Activated naive CD8-positive, alpha-beta T cell treated with anti-CD3 and anti-CD28 coated beads, Interleukin-2, amount 50 U/mL, for 24 hours (primary cell): Measurements from ENCODE around the gene USP14.

ENCODE experiments used
- ATAC-seq: fragments of 150-1000 bp; cut with Tn5 transposase; one replicate; pipeline ENCODE4 v1.10.0; 2021
- DNase-seq: peaks from one replicate; pipeline ENCODE4 v3.0.0; 2021
- H3K27ac Mint-ChIP-seq: one replicate; pipeline ENCODE4 v1.8.0; 2021; ENCODE audit warnings: mild to moderate bottlenecking, mixed read lengths
- H3K27me3 Mint-ChIP-seq: one replicate; pipeline ENCODE4 v1.8.0; 2021; ENCODE audit warnings: mixed read lengths
- H3K36me3 Mint-ChIP-seq: one replicate; pipeline ENCODE4 v1.8.0; 2021; ENCODE audit warnings: low read depth, mixed read lengths
- H3K4me1 Mint-ChIP-seq: one replicate; pipeline ENCODE4 v1.8.0; 2021; ENCODE audit warnings: mixed read lengths
- H3K4me3 Mint-ChIP-seq: one replicate; pipeline ENCODE4 v1.8.0; 2021; ENCODE audit warnings: mild to moderate bottlenecking, moderate library complexity, mixed read lengths
- H3K9me3 Mint-ChIP-seq: one replicate; pipeline ENCODE4 v1.8.0; 2021; ENCODE audit warnings: mixed read lengths

USP14 gene

GRCh38 chr18:195651-196050 lies 37.3 kb downstream of the USP14 start:
- no peaks in the 10 kb centered on the region for H3K27me3 Mint-ChIP-seq
- H3K4me3 Mint-ChIP-seq, result no peak overlapping the region
- no peaks in the 10 kb centered on the region for H3K9me3 Mint-ChIP-seq
- peaks cover 40% of the 10 kb centered on the region for H3K36me3 Mint-ChIP-seq
- H3K27ac Mint-ChIP-seq, result no peak overlapping the region
- H3K4me1 Mint-ChIP-seq, result no peaks in the 10 kb centered on the region
- no peak for ATAC-seq
- DNase-seq, result no peak

GRCh38 chr18:199214-199613 lies 40.9 kb downstream of the USP14 start:
- H3K36me3 Mint-ChIP-seq, result peaks cover 50% of the 10 kb centered on the region

GRCh38 chr18:199768-200167 lies 41.4 kb downstream of the USP14 start:
- DNase-seq (no peak), ATAC-seq (no peak)
- H3K9me3 Mint-ChIP-seq, result no peaks in the 10 kb centered on the region
- no peak overlapping the region for H3K4me3 Mint-ChIP-seq
- H3K4me1 Mint-ChIP-seq, result no peaks in the 10 kb centered on the region
- no peak overlapping the region for H3K27ac Mint-ChIP-seq
- no peaks in the 10 kb centered on the region for H3K27me3 Mint-ChIP-seq
- H3K36me3 Mint-ChIP-seq, result peaks cover 50% of the 10 kb centered on the region

More at GRCh38 chr18:199214-199613, 40.9 kb downstream of the USP14 start:
- no peak overlapping the region for H3K4me3 Mint-ChIP-seq
- no peak overlapping the region for H3K27ac Mint-ChIP-seq
- H3K27me3 Mint-ChIP-seq, result no peaks in the 10 kb centered on the region
- no peaks in the 10 kb centered on the region for H3K4me1 Mint-ChIP-seq
- DNase-seq, result no peak
- no peaks in the 10 kb centered on the region for H3K9me3 Mint-ChIP-seq
- no peak for ATAC-seq

GRCh38 chr18:210075-210474 lies 51.7 kb downstream of the USP14 start:
- H3K4me3 Mint-ChIP-seq, result no peak overlapping the region
- ATAC-seq, result no peak
- DNase-seq, result no peak
- no peaks in the 10 kb centered on the region for H3K4me1 Mint-ChIP-seq
- no peaks in the 10 kb centered on the region for H3K9me3 Mint-ChIP-seq
- peaks cover 74% of the 10 kb centered on the region for H3K36me3 Mint-ChIP-seq
- no peaks in the 10 kb centered on the region for H3K27me3 Mint-ChIP-seq
- H3K27ac Mint-ChIP-seq, result no peak overlapping the region

- Mint-ChIP-seq H3K9me3 (no peaks in the 10 kb centered on the region), H3K4me3 (no peak overlapping the region), H3K27ac (no peak overlapping the region), H3K4me1 (no peaks in the 10 kb centered on the region), H3K36me3 (peaks cover 72% of the 10 kb centered on the region), H3K27me3 (no peaks in the 10 kb centered on the region)
- DNase-seq, result no peak
- ATAC-seq, result no peak
Measured at GRCh38 chr18:210733-211132, 52.4 kb downstream of the USP14 start.

DNA sequence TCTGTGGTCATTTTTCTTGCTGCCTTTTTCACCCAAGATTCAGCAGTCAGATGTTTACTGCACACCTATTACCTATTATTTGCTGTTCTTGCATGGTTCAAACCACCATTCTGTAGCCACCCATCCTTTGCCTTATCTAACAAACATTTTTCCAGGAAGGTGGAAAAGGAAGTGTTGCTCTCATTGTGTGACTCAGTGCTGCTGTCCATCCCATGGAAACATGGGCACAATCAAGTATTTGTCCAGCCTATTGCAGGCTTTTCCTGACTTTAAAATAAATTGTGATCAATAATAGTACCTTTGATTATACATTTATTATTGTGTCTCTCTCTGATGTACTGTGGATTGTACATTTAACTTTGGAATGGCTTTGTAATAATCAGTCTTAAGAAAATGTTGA lies 53.2 kb downstream of the USP14 start:
- H3K36me3 Mint-ChIP-seq, result peaks cover 71% of the 10 kb centered on the region
- DNase-seq (no peak), ATAC-seq (no peak)
- no peak overlapping the region for H3K4me3 Mint-ChIP-seq
- no peak overlapping the region for H3K27ac Mint-ChIP-seq
- H3K4me1 Mint-ChIP-seq, result no peaks in the 10 kb centered on the region
- no peaks in the 10 kb centered on the region for H3K9me3 Mint-ChIP-seq
- no peaks in the 10 kb centered on the region for H3K27me3 Mint-ChIP-seq

- no peak overlapping the region for H3K27ac Mint-ChIP-seq
- DNase-seq, result no peak
- peaks cover 2% of the 10 kb centered on the region for H3K4me1 Mint-ChIP-seq
- no peak overlapping the region for H3K4me3 Mint-ChIP-seq
- no peak for ATAC-seq
- H3K36me3 Mint-ChIP-seq, result peaks cover 75% of the 10 kb centered on the region
- H3K27me3 Mint-ChIP-seq, result no peaks in the 10 kb centered on the region
- no peaks in the 10 kb centered on the region for H3K9me3 Mint-ChIP-seq
Measured at GRCh38 chr18:212780-213179, 54.4 kb downstream of the USP14 start.

GRCh38 chr18:213505-213904 lies 55.1 kb downstream of the USP14 start:
- Mint-ChIP-seq H3K4me1 (peaks cover 2% of the 10 kb centered on the region), H3K27me3 (no peaks in the 10 kb centered on the region), H3K9me3 (no peaks in the 10 kb centered on the region), H3K36me3 (peaks cover 76% of the 10 kb centered on the region), H3K4me3 (no peak overlapping the region), H3K27ac (no peak overlapping the region)
- DNase-seq (no peak), ATAC-seq (no peak)

DNA sequence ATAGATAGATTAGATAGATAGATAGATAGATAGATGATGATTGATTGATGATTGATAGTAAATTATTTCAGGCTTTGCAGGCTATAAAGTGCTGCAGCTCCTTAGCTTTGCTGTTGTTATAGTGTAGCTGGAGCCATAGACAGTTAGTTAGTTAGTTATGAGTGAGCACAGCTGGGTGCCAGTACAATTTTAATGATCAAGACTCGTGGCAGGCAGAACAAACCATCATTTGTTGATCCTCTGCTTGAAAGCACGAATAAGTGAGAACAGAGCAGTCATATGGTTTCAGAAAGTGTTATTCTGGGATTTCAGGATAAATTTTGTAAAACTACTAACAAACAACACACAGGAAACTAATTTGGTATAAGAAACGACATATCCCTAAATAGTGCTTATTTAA lies 55.6 kb downstream of the USP14 start:
- Mint-ChIP-seq H3K36me3 (peaks cover 80% of the 10 kb centered on the region), H3K9me3 (no peaks in the 10 kb centered on the region), H3K4me1 (peaks cover 2% of the 10 kb centered on the region), H3K4me3 (no peak overlapping the region), H3K27ac (no peak overlapping the region), H3K27me3 (no peaks in the 10 kb centered on the region)
- DNase-seq (no peak), ATAC-seq (no peak)

- Mint-ChIP-seq H3K4me1 (peaks cover 2% of the 10 kb centered on the region), H3K9me3 (no peaks in the 10 kb centered on the region), H3K36me3 (peaks cover 69% of the 10 kb centered on the region), H3K27me3 (no peaks in the 10 kb centered on the region), H3K4me3 (no peak overlapping the region), H3K27ac (peak overlapping the region; percentile 11)
- no peak for ATAC-seq
- DNase-seq, result no peak
Measured at GRCh38 chr18:215448-216010, 57.2 kb downstream of the USP14 start.

GRCh38 chr18:217532-218336 lies 59.4 kb downstream of the USP14 start:
- ATAC-seq (peak; percentile 36), DNase-seq (no peak)
- H3K4me1 Mint-ChIP-seq, result peaks cover 2% of the 10 kb centered on the region
- no peaks in the 10 kb centered on the region for H3K9me3 Mint-ChIP-seq
- H3K4me3 Mint-ChIP-seq, result no peak overlapping the region
- no peaks in the 10 kb centered on the region for H3K27me3 Mint-ChIP-seq
- H3K36me3 Mint-ChIP-seq, result peaks cover 64% of the 10 kb centered on the region
- peak overlapping the region; percentile 40 for H3K27ac Mint-ChIP-seq

- peaks cover 65% of the 10 kb centered on the region for H3K36me3 Mint-ChIP-seq
- no peak overlapping the region for H3K27ac Mint-ChIP-seq
Measured at GRCh38 chr18:220708-221107, 62.4 kb downstream of the USP14 start.

GRCh38 chr18:225745-226144 lies 67.4 kb downstream of the USP14 start:
- peaks cover 64% of the 10 kb centered on the region for H3K36me3 Mint-ChIP-seq
- no peak overlapping the region for H3K27ac Mint-ChIP-seq
- ATAC-seq, result no peak

More at GRCh38 chr18:220708-221107, 62.4 kb downstream of the USP14 start:
- peaks cover 2% of the 10 kb centered on the region for H3K4me1 Mint-ChIP-seq
- no peaks in the 10 kb centered on the region for H3K9me3 Mint-ChIP-seq
- no peak overlapping the region for H3K4me3 Mint-ChIP-seq
- ATAC-seq (no peak), DNase-seq (no peak)
- no peaks in the 10 kb centered on the region for H3K27me3 Mint-ChIP-seq

GRCh38 chr18:227374-227773 lies 69.0 kb downstream of the USP14 start:
- ATAC-seq, result no peak
- Mint-ChIP-seq H3K27ac (no peak overlapping the region), H3K36me3 (peaks cover 57% of the 10 kb centered on the region), H3K27me3 (no peaks in the 10 kb centered on the region), H3K4me3 (no peak overlapping the region), H3K4me1 (no peaks in the 10 kb centered on the region), H3K9me3 (no peaks in the 10 kb centered on the region)
- DNase-seq, result no peak

More at GRCh38 chr18:225745-226144, 67.4 kb downstream of the USP14 start:
- Mint-ChIP-seq H3K4me1 (no peaks in the 10 kb centered on the region), H3K4me3 (no peak overlapping the region), H3K9me3 (no peaks in the 10 kb centered on the region), H3K27me3 (no peaks in the 10 kb centered on the region)
- DNase-seq, result no peak

- Mint-ChIP-seq H3K9me3 (no peaks in the 10 kb centered on the region), H3K4me3 (no peak overlapping the region), H3K4me1 (no peaks in the 10 kb centered on the region), H3K27me3 (no peaks in the 10 kb centered on the region), H3K36me3 (peaks cover 55% of the 10 kb centered on the region), H3K27ac (no peak overlapping the region)
- DNase-seq, result no peak
- ATAC-seq, result no peak
Measured at GRCh38 chr18:227902-228301, 69.5 kb downstream of the USP14 start.
